ENCODE measurements around the gene PLD5.
"Not testable (repeated sequence)": the region's sequence is repeated elsewhere in the genome, so short reads cannot be mapped to it uniquely, and the experiment has no call there.

The PLD5 gene

GRCh38 chr1:242097283-242097682 lies 427.2 kb downstream of the PLD5 start:
- H3K4me3 ChIP-seq, H3K27ac ChIP-seq: not testable (repeated sequence)

GRCh38 chr1:242093116-242093515 lies 431.4 kb downstream of the PLD5 start:
- no peak overlapping the region for H3K4me3 ChIP-seq
- no peak overlapping the region for H3K27ac ChIP-seq

GRCh38 chr1:242089911-242090310 lies 434.6 kb downstream of the PLD5 start:
- Histone ChIP-seq H3K27ac (no peak overlapping the region), H3K4me3 (no peak overlapping the region)

- H3K27ac ChIP-seq = no peak overlapping the region
- no peak overlapping the region for H3K4me3 ChIP-seq
Observed at GRCh38 chr1:242088875-242089274, 435.6 kb downstream of the PLD5 start.

- Histone ChIP-seq H3K27ac (peak overlapping the region in 1 of 21 experiments; percentile 27), H3K4me3 (no peak overlapping the region)
Observed at GRCh38 chr1:242086706-242087105, 437.8 kb downstream of the PLD5 start.

- no peak overlapping the region for H3K4me3 ChIP-seq
Observed at GRCh38 chr1:242086093-242086492, 438.4 kb downstream of the PLD5 start.

DNA sequence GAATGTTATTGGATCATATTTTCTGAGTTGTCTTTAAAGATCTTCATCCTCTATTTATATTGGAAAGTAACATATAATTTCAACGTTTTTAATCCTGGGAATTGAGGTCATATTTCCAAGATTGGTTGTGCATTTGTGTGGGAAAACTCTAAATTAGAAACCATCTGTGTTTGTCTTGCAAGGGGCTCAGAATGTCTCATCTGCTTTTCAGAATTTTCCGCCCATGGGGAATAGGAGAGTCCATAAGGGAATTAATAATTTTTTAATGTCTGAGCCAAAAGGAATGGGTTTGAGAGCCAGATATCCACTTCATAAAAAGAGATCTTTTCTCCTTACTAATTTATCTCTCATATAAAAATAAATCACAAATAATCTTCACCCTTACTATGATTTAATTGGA lies 440.8 kb downstream of the PLD5 start:
- H3K27ac ChIP-seq = no peak overlapping the region
- no peak overlapping the region for H3K4me3 ChIP-seq

More at GRCh38 chr1:242086093-242086492, 438.4 kb downstream of the PLD5 start:
- no peak overlapping the region for H3K27ac ChIP-seq

- H3K4me3 ChIP-seq = no peak overlapping the region
- H3K27ac ChIP-seq = no peak overlapping the region
Observed at GRCh38 chr1:242081446-242081845, 443.1 kb downstream of the PLD5 start.

DNA sequence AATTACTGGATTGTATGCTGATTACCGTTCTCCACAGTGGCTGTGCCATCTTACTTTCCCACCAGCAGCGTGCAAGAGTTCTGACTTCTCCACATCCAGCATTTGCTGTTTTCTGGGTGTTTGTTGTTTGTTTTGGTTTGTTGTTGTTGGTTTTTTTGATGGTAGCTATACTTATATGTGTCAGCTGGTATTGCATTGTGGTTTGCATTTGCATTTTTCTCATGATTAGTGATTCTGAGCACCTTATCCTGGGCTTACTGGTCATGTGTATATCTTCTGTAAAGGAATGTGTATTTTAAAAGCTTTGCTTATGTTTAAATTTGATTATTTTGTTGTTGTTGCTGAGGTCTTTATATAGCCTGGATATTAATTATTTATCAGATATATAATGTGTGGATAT lies 458.7 kb downstream of the PLD5 start:
- Histone ChIP-seq H3K27ac (no peak overlapping the region), H3K4me3 (no peak overlapping the region)

- no peak overlapping the region for H3K4me3 ChIP-seq
Observed at GRCh38 chr1:242062271-242062670, 462.2 kb downstream of the PLD5 start.

GRCh38 chr1:242059976-242060375 lies 464.5 kb downstream of the PLD5 start:
- Histone ChIP-seq H3K4me3 (no peak overlapping the region), H3K27ac (no peak overlapping the region)

More at GRCh38 chr1:242062271-242062670, 462.2 kb downstream of the PLD5 start:
- H3K27ac ChIP-seq = no peak overlapping the region

GRCh38 chr1:242058582-242058981 lies 465.9 kb downstream of the PLD5 start:
- not testable (repeated sequence) for H3K4me3 ChIP-seq, H3K27ac ChIP-seq

DNA sequence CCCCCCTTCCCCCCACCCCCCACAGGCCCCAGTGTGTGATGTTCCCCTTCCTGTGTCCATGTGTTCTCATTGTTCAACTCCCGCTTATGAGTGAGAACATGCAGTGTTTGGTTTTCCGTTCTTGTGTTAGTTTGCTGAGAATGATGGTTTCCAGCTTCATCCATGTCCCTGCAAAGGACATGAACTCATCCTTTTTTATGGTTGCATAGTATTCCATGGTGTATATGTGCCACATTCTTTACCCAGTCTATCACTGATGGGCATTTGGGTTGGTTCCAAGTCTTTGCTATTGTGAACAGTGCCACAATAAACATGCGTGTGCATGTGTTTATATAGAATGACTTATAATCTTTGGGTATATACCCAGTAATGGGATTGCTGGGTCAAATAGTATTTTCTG lies 466.3 kb downstream of the PLD5 start:
- H3K27ac ChIP-seq = not testable (repeated sequence)

GRCh38 chr1:242057745-242058115 lies 466.8 kb downstream of the PLD5 start:
- Histone ChIP-seq H3K4me3 (no peak overlapping the region), H3K27ac (no peak overlapping the region)

More for the DNA sequence above, 466.3 kb downstream of the PLD5 start:
- H3K4me3 ChIP-seq = not testable (repeated sequence)

DNA sequence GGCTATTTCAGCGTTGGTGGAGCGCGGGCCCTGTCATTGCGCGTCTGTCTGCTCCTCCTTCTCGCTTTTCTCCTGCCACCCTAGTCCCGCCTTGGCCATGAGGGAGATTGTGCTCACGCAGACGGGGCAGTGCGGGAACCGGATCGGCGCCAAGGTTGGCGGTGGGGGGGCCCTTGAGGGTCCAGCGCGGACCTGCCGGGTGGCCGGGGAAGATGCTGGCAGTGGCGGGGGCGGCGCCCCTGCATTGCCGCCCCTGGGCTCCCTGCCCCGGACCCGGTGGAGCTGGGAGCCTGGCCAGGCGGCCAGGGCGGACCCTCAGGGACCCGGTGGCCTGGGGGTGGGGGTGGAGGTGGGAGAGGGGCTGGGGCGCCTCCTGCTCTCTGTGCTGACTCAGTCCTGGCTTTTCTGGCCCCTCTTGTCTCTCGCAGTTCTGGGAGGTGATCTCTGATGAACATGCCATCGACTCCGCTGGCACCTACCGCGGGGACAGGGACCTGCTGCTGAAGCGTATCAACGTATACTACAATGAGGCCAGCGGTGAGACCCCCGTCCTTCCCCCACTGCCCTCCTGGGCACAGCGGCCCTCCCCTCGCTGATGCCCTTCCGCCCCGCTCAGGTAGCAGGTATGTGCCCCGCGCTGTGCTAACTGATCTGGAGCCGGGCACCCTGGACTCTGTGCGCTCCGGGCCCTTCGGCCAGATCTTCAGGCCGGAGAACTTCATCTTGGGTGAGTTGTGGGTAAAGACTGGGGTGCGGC lies 467.3 kb downstream of the PLD5 start:
- H3K4me3 ChIP-seq = no peak overlapping the region
- no peak overlapping the region for H3K27ac ChIP-seq

DNA sequence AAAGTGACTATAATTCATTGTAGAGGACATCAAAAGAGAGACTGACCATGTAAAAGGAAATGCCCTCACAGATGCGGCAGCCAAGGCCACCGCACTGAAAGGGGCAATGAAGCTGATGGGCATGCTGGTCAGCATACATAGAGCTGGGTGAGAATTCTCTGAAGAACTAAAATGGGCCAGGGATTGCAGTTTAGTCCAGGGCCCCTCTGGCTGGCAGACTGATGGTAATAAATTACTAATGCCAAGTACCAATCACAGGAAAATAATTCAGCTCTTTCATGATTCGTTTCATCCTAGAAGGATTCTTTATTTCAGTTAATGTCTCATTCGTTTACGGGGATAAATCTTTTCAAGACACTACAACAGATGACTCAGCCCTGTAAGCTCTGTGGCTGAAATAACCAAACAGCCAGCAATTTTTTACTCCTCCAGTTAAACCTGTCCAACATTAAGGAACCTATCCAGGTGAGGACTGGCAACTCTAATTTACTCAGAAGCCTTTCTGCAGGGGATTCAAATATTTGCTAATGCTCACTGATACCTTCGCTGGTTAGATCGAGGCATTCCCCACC lies 468.7 kb downstream of the PLD5 start:
- Histone ChIP-seq H3K4me3 (no peak overlapping the region), H3K27ac (no peak overlapping the region)

GRCh38 chr1:242043165-242043564 lies 481.3 kb downstream of the PLD5 start:
- Histone ChIP-seq H3K4me3 (no peak overlapping the region), H3K27ac (no peak overlapping the region)

DNA sequence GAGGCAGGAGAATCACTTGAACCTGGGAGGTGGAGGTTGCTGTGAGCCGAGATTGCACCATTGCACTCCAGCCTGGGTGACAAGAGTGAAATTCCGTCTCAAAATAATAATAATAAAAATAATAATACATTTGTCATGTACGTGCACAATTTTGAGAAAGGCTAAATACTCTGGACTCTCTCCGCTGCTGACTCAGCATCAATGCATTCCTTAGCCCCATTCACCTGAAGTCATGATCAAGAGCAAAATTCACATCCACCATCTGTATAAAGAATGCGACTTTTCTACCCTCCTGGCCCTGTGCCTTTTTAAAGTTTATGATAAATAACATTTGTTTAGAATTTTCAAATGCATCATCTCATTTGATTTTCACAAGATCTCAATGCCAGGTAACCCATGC lies 490.1 kb downstream of the PLD5 start:
- Histone ChIP-seq H3K4me3 (no peak overlapping the region), H3K27ac (no peak overlapping the region)

- H3K27ac ChIP-seq = no peak overlapping the region
- no peak overlapping the region for H3K4me3 ChIP-seq
Observed at GRCh38 chr1:242033447-242033846, 491.1 kb downstream of the PLD5 start.
